HAP-1 (cell line): ENCODE results near the gene LAMA3.

Experiments
- DNase-seq, 2 experiments: peaks; one replicate each; pipeline ENCODE4 v3.0.0-alpha.2; 2016 to 2020; ENCODE audit warnings: low spot score in 2 of 2
- H3K27me3 ChIP-seq: fragments of 250-450 bp; sonication (Bioruptor Pico); 2 replicates; pipeline ENCODE4 v1.5.1; 2020; ENCODE audit warnings: low read depth, mild to moderate bottlenecking, moderate library complexity
- H3K36me3 ChIP-seq: fragments of 250-450 bp; sonication (Bioruptor Pico); replicated peaks from 2 replicates; pipeline ENCODE4 v1.5.1; 2020; ENCODE audit warnings: mild to moderate bottlenecking
- H3K4me1 ChIP-seq: fragments of 250-450 bp; sonication (Bioruptor Pico); 2 replicates; pipeline ENCODE4 v1.5.1; 2020; ENCODE audit warnings: mild to moderate bottlenecking
- H3K4me3 ChIP-seq: fragments of 250-450 bp; sonication (Bioruptor Pico); 2 replicates; pipeline ENCODE4 v1.5.1; 2020; ENCODE audit warnings: mild to moderate bottlenecking, moderate library complexity
- H3K9me3 ChIP-seq: fragments of 250-450 bp; sonication (Bioruptor Pico); 2 replicates; pipeline ENCODE4 v1.5.1; 2020; ENCODE audit warnings: mild to moderate bottlenecking, moderate library complexity
- in situ Hi-C: fragments of 300-500 bp; cut with MboI; formaldehyde crosslinking; loops from 3 replicates; pipeline ENCODE4 v1.14.3; 2020; ENCODE audit warnings: low sequenced_read_pairs, inconsistent platforms, mixed read lengths

The LAMA3 gene

DNA sequence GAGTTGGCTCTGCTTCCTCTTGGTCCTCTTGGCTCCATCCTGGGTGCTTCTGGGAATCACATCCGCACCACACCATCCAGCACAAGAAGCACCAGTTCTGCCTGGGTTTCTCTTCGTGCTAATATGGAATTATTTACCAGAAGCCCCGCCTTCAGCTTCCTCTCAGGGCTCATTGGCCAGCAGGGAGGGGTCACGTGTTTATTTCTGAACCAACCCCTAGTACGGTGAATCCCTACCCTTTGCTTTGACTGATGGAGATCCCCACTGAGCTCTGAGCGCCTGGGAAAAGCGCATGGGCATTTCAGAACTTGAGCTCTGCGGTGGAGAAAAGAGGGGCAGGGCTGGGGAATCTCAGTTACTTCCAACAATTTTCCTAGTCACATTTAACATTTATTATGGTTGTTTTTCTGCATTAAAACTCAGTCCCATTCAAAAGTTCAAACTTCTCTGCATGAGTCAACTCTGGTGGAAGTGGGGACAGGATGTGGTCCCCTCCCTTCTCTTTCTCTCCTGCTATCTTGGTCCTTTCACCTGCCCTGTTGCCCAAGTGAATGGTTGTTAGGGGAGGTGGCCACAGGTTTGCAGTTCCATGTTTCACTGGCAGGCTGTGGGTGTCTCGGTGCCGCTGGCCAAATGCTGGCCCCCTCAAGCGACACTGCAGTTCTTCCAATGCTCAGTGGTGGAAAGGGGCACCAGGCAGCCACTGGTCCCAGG lies 248.9 kb downstream of the LAMA3 start:
- Histone ChIP-seq H3K4me3 (no peak overlapping the region), H3K27me3 (no peaks in the 10 kb centered on the region), H3K36me3 (no peaks in the 10 kb centered on the region), H3K4me1 (no peaks in the 10 kb centered on the region), H3K9me3 (no peaks in the 10 kb centered on the region)
- in situ Hi-C loops = no loop called here
- no peak for DNase-seq

DNA sequence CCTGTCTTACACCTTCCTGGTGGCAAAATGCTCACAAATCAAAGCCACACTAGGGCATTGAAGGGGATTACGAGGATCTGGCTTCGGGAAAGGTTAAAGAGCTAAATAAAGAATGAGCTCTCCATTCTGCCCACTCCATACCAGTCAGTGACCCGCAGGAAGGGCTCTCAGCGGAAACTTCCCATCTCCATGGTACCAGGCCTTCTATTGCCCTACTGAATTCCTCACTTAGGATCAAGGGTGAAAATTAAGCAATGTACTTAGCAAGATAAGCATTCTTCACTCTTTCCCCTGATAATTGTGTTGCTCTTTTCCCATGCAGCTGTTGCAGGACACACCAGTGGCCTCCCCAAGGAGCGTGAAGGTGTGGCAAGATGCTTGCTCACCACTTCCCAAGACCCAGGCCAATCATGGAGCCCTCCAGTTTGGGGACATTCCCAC lies 249.7 kb downstream of the LAMA3 start:
- no peaks in the 10 kb centered on the region for H3K9me3 ChIP-seq
- no peaks in the 10 kb centered on the region for H3K27me3 ChIP-seq
- no peaks in the 10 kb centered on the region for H3K4me1 ChIP-seq
- in situ Hi-C loops = no loop called here
- H3K36me3 ChIP-seq = no peaks in the 10 kb centered on the region
- H3K4me3 ChIP-seq = no peak overlapping the region
- DNase-seq = no peak

DNA sequence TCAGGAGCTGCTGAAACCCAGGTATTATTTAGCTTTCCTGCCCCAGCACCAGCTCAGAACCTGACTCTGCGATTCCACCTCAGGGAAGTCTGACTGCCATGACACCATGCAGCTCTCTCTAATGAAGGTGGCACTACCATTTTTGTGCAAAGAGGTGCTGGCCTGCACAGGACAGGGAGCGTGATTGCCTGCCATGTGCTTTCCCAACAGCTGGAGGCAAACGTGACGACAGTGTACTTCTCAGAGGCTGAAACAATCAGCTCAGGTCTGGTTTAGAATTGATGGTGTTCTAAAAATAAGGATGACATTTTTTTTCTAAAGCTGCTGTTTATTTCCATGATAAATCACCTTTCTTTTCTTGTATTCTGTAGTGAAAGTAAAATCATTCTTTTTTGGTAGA lies 250.1 kb downstream of the LAMA3 start:
- Histone ChIP-seq H3K4me3 (no peak overlapping the region), H3K27me3 (no peaks in the 10 kb centered on the region), H3K9me3 (no peaks in the 10 kb centered on the region), H3K36me3 (no peaks in the 10 kb centered on the region), H3K4me1 (no peaks in the 10 kb centered on the region)
- in situ Hi-C loops = no loop called here
- DNase-seq = no peak

DNA sequence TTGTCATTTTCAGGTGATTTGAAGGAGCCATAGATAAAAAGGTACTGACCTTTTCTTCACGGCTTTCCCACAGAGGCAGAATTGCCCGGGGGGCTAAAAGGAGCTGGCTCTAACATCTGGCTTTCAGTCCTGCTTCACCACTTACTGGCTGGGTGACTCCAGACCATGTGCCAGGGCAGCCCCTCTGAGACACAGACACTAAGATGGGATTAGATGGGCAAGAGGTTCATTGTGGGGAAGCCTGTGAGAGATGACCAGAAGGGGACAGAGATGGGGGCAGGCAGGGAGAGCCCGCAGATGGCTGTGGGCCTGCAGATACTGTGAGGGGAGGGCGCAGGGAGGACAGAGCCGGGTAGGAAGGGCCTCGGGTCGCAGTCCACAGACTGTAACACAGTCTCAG lies 250.6 kb downstream of the LAMA3 start:
- Histone ChIP-seq H3K36me3 (no peaks in the 10 kb centered on the region), H3K27me3 (no peaks in the 10 kb centered on the region), H3K4me1 (no peaks in the 10 kb centered on the region), H3K4me3 (no peak overlapping the region), H3K9me3 (no peaks in the 10 kb centered on the region)
- in situ Hi-C loops = no loop called here
- no peak for DNase-seq

DNA sequence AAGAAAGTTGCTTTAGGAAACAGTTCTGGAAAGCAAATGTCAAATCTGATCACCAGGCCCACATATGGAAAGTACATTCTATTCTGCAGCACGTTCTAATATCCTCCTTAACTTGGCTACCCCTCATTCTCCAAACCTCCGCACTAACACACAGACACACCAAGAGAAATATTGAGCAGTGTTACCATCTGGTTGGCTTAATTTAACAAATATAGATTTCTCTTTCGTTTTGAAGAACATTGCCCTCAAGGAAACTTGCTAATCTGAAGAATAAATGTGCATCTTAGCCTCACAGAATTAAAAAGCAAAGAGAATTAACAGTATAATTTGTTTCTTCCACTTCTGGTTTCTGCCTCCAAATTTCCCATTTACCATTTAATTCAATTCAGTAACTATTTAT lies 252.5 kb downstream of the LAMA3 start:
- H3K4me3 ChIP-seq = no peak overlapping the region
- in situ Hi-C loops = no loop called here
- no peaks in the 10 kb centered on the region for H3K36me3 ChIP-seq
- no peak for DNase-seq
- no peaks in the 10 kb centered on the region for H3K9me3 ChIP-seq
- no peaks in the 10 kb centered on the region for H3K4me1 ChIP-seq
- no peaks in the 10 kb centered on the region for H3K27me3 ChIP-seq

DNA sequence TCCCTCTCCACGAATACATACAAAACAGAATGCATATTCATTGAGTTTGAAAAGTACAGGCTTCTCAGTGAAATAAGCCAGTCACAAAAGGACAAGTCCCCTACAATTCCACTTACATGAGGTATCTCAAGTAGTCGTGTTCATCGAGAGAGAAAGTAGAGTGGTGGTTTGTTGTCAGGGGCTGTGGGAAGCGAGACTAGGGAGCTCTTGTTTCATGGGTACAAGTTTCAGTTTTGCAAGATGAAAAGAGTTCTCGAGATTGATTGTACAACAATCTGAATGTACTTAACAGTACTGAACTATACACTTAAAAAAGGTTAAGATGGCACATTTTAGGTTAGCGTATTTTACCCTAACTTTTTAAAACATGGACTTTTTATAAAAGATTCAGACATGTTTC lies 253.9 kb downstream of the LAMA3 start:
- DNase-seq = no peak
- H3K9me3 ChIP-seq = no peaks in the 10 kb centered on the region
- H3K4me3 ChIP-seq = no peak overlapping the region
- no peaks in the 10 kb centered on the region for H3K36me3 ChIP-seq
- no peaks in the 10 kb centered on the region for H3K4me1 ChIP-seq
- in situ Hi-C loops = no loop called here
- no peaks in the 10 kb centered on the region for H3K27me3 ChIP-seq

DNA sequence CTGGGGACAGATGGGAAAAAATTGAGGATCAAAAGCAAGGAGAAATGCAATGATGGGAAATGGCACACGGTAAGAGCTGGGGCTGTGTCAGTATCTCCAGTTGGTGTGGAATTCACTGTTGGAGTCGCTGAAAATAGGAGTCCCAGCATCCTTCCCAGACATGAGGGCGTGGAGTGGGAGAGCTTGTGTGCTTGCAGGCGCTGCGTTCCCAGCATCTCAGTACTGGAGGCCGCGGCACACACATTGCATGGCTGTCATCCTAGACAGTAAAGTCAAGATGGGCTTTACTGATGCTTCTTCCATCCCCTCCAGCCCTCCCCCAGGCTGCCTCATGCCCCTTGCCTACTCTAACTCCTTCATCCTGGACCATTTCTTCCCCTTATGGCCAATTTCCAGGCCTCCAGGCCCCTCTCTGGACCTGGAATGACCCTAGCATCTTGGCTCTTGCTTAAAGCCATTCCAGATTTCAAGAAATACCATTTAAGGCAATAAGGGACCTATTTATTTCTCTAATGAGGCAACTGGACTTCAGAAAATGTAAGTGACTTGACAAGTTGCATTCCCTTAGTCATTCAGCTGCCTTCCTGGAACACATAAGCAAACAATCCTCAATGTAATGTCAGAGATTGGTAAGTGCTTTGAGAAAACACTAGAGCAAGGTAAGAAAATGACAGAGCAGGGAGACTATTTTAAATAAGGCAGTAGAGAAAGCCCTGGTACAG lies 254.8 kb downstream of the LAMA3 start:
- no peak for DNase-seq
- Histone ChIP-seq H3K9me3 (no peaks in the 10 kb centered on the region), H3K4me1 (no peaks in the 10 kb centered on the region), H3K27me3 (no peaks in the 10 kb centered on the region), H3K36me3 (no peaks in the 10 kb centered on the region), H3K4me3 (no peak overlapping the region)
- in situ Hi-C loops = no loop called here

DNA sequence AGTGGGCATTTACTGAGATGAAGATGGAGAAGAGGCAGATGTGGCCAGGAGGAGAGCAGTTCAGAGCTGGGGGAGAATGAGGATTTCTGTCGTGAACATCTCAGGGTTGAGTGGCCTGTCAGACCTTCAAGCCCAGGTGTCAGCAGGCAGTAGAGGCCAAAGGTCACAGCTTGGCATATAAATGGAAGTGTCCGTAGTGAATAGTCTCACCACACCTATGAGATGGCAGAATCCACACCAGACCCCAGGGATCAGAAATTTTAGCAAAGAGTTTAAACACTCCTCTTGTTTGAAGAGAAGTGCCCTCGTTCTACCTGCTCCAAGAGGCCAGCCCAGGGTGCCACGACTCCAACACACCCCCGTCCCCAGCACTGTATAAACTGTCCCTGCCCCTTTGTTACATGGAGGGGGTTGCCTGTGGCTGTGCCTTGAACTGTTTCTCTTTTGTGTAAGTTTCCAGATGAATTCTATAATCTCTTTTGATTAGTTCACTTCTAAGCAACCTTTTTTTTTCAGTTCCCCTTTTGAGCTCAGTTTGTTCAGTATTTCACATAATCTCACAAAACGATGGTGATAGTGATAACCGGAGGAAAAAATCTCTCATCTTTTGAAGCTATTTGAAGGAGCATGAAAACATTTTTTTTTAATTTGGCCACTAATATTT lies 256.3 kb downstream of the LAMA3 start:
- in situ Hi-C loops = no loop called here
- Histone ChIP-seq H3K4me3 (no peak overlapping the region), H3K36me3 (no peaks in the 10 kb centered on the region), H3K4me1 (peaks cover 3% of the 10 kb centered on the region; the same call in 1 of the 2 replicates), H3K27me3 (no peaks in the 10 kb centered on the region), H3K9me3 (no peaks in the 10 kb centered on the region)
- DNase-seq = no peak

DNA sequence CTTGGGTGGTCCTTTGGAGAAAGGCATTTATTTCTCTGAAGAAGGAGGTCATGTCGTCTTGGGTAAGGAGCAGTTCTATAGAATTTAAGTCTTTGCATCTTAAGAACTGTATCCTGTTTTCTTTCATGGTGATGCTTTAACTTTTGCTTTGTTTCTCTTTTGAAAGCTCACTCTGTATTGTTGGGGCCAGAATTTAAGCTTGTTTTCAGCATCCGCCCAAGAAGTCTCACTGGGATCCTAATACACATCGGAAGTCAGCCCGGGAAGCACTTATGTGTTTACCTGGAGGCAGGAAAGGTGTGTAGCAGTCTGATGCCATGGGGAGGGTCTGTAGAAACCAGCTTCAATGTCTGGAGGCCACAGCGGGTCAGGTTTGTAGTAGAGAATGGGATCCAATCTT lies 260.6 kb downstream of the LAMA3 start:
- no peaks in the 10 kb centered on the region for H3K9me3 ChIP-seq
- H3K27me3 ChIP-seq = no peaks in the 10 kb centered on the region
- no peak overlapping the region for H3K4me3 ChIP-seq
- no peaks in the 10 kb centered on the region for H3K36me3 ChIP-seq
- in situ Hi-C loops = no loop called here
- DNase-seq = no peak
- peaks cover 9% of the 10 kb centered on the region for H3K4me1 ChIP-seq

DNA sequence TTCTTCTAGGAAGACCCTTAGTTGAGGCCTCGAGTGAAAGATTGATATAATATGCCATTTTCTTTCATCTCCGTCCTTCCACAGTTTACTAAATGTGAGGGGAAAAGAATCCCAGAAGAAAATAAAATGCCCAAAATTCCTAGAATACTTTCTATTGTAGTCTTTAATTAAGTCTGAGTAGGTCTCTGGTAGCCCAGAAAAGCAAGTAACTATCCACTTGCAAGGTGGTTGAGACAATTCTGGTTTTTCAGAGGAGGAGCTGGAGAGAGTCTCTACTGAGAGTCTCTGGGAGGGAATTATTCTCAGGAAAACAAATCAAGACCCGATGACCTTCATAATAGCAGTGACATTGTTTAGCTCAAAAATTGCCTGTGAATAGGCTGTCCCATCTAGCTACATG lies 261.4 kb downstream of the LAMA3 start:
- no peak overlapping the region for H3K4me3 ChIP-seq
- peak in 1 of 2 experiments; percentile 26 for DNase-seq

DNA sequence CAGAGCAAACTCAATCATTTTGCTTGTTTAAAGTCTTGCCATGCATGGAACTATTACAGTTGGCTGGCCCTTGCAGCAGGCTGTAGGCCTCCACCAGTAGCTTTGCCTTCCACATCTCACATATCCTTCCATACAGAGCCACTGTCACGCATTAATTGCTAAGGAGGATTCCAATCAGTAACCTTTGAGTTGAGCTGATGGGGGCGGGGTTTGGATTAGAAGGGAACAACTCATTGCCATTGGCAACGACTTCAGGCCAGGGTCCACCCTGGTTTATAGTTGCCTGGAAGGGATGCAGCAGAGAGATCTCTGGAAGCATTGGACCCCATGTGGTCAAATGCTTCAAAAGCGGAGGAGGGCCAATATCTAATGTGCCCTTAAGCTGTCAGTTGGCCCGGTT lies 262.0 kb downstream of the LAMA3 start:
- in situ Hi-C loops = no loop called here
- peak in 1 of 2 experiments; percentile 23 for DNase-seq

More for the DNA sequence above, 261.4 kb downstream of the LAMA3 start:
- Histone ChIP-seq H3K36me3 (no peaks in the 10 kb centered on the region), H3K4me1 (peaks cover 9% of the 10 kb centered on the region), H3K9me3 (no peaks in the 10 kb centered on the region), H3K27me3 (no peaks in the 10 kb centered on the region)
- in situ Hi-C loops = no loop called here

DNA sequence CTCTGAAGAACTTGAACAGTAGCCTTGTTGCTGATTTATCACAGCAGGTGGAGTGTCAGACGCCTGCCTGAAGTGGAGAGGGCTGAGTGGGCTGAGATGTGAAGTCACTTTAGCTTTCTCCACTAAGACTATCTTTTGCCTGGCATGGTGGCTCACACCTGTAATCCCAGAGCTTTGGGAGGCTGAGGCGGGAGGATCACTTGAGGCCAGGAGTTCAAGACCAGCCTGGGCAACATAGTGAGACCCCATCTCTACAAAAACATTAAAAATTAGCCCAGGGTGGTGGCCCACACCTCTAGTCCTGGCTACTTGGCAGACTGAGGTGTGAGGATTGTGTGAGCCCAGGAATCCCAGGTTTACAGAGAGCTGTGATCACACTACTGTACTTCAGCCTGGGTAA lies 264.7 kb downstream of the LAMA3 start:
- H3K4me3 ChIP-seq = no peak overlapping the region
- in situ Hi-C loops = no loop called here

More for the DNA sequence above, 262.0 kb downstream of the LAMA3 start:
- no peak overlapping the region for H3K4me3 ChIP-seq
- no peaks in the 10 kb centered on the region for H3K9me3 ChIP-seq
- peaks cover 9% of the 10 kb centered on the region for H3K4me1 ChIP-seq
- no peaks in the 10 kb centered on the region for H3K36me3 ChIP-seq
- H3K27me3 ChIP-seq = no peaks in the 10 kb centered on the region

DNA sequence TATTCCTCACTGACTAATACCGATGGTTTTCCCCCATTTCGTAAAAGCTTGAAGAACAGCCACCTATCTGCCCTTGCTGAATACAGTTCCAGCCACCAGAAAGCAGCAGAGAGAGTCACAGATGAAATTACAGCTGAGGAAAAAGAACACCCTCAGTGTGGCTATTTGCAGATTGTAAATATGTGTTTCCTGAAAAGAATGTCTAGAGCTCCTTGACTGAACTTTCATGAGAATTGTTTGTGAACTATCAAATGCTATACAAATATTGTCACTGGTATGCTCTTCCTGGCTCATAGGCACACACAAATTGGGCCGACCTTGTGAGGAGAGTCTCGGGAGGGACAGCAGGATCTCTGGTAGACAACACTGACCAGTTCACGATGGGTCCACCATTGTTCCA lies 267.2 kb downstream of the LAMA3 start:
- in situ Hi-C loops = no loop called here
- no peaks in the 10 kb centered on the region; the same call in 1 of the 2 replicates for H3K27me3 ChIP-seq
- H3K4me1 ChIP-seq = no peaks in the 10 kb centered on the region
- no peaks in the 10 kb centered on the region for H3K36me3 ChIP-seq
- H3K9me3 ChIP-seq = no peaks in the 10 kb centered on the region
- H3K4me3 ChIP-seq = no peak overlapping the region
- DNase-seq = no peak

More for the DNA sequence above, 264.7 kb downstream of the LAMA3 start:
- no peaks in the 10 kb centered on the region for H3K27me3 ChIP-seq
- no peaks in the 10 kb centered on the region for H3K9me3 ChIP-seq
- no peaks in the 10 kb centered on the region for H3K36me3 ChIP-seq
- no peak for DNase-seq
- peaks cover 9% of the 10 kb centered on the region for H3K4me1 ChIP-seq

DNA sequence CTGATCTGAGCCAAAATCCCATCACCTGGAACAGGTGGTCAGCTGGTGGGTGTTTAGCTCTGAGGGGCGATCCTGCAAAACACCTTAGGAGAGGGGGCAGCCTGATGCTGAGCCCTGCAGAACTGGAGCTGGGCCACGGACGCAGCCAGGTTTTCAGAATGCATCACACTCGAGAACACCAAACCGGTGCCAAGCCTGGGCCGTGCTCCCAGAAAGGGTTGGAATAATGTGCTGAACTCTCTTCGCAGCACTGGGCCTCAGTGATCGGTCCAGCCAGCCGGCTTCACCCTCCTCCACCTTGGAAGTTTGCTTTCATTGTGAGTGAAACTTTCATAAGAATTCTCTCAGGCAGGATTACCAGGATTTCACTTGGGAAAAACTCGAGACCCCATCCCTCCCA lies 268.8 kb downstream of the LAMA3 start:
- Histone ChIP-seq H3K9me3 (no peaks in the 10 kb centered on the region), H3K36me3 (no peaks in the 10 kb centered on the region), H3K27me3 (peaks cover 3% of the 10 kb centered on the region), H3K4me3 (no peak overlapping the region), H3K4me1 (no peaks in the 10 kb centered on the region)
- DNase-seq = no peak
- in situ Hi-C loops = no loop called here
